Gastrocnemius medialis (tissue), 4 donors: ENCODE results near the gene GTPBP4. TPM values are rescaled to one million over a fixed set of nuclear protein-coding genes. Genes with fewer than 3 reads are reported as not detected.
"Not testable (repeated sequence)": the region's sequence is repeated elsewhere in the genome, so short reads cannot be mapped to it uniquely, and the experiment has no call there.

Experiments
- ATAC-seq, 2 donors: fragments of 150-250 bp; one replicate each; pipeline ENCODE4 v1.9.1; 2016
- DNase-seq, 2 donors: peaks; one replicate each; pipeline ENCODE4 v3.0.0-alpha.2; 2019
- H3K27ac ChIP-seq, 4 donors: fragments of 200-600 bp; sonication (generic); 1 replicate in 1 of 4; 2 replicates in 3 of 4; pipeline ENCODE4 v1.5.1; 2016 to 2018; ENCODE audit warnings: mild to moderate bottlenecking in 2 of 4, moderate library complexity in 1 of 4
- H3K27me3 ChIP-seq, 3 donors: fragments of 200-600 bp; sonication (generic) in 2 of 3; 1 replicate in 1 of 3; 2 replicates in 2 of 3; pipeline versions ENCODE4 v1.5.1 to v1.6.0; 2016 to 2019; ENCODE audit warnings: mild to moderate bottlenecking in 1 of 3, moderate library complexity in 1 of 3
- H3K36me3 ChIP-seq, 2 donors: fragments of 200-600 bp; sonication (generic) in 1 of 2; one replicate each; pipeline ENCODE4 v1.5.1; 2017 to 2018
- H3K4me1 ChIP-seq, 2 donors: fragments of 200-600 bp; sonication (generic) in 1 of 2; one replicate each; pipeline ENCODE4 v1.5.1; 2016 to 2017; ENCODE audit warnings: mild to moderate bottlenecking in 2 of 2
- H3K4me3 ChIP-seq, 4 donors: fragments of 200-600 bp; sonication (generic) in 3 of 4; 1 replicate in 1 of 4; 2 replicates in 3 of 4; pipeline ENCODE4 v1.5.1; 2016 to 2019; ENCODE audit warnings: mild to moderate bottlenecking in 2 of 4
- H3K9me3 ChIP-seq, 3 donors: fragments of 200-600 bp; sonication (generic) in 2 of 3; 1 replicate in 1 of 3; 2 replicates in 2 of 3; pipeline ENCODE4 v1.5.1; 2016 to 2019
- POLR2A ChIP-seq, 2 donors: fragments of 450-650 bp; IDR thresholded peaks; one replicate each; pipeline ENCODE4 v1.6.1; 2017; ENCODE audit warnings: antibody characterized with exemption in 2 of 2, mild to moderate bottlenecking in 2 of 2, moderate library complexity in 2 of 2
- in situ Hi-C, 4 donors: fragments of 200-750 bp; cut with MboI; loops; one replicate each; pipeline versions ENCODE4 v1.15.0 to v1.8.0; 2017; ENCODE audit warnings: low sequenced_read_pairs in 4 of 4
- intact Hi-C: fragments of 100-400 bp; cut with DNase I; formaldehyde crosslinking; loops from one replicate; pipeline ENCODE4 v1.15.1; 2023; ENCODE audit warnings: low total_unique reads
- total RNA-seq, 4 donors: library from RNA; depleted of rRNA; stranded (reverse); fragments of >200 nt; gene quantifications; one replicate each; pipeline versions ENCODE4 v1.1.0 to v1.2.3, GENCODE V29; 2016
- TF ChIP-seq, protein P1 (sequence below), 5 experiments: fragments of 450-650 bp in 3 of 5; fragments of 200-600 bp in 2 of 5; sonication (generic) in 2 of 5; IDR thresholded peaks in 4 of 5; conservative IDR thresholded peaks in 1 of 5; 1 replicate in 4 of 5; 2 replicates in 1 of 5; pipeline ENCODE4 v1.5.1; 2016 to 2019; ENCODE audit warnings: antibody characterized with exemption in 5 of 5, mild to moderate bottlenecking in 3 of 5, moderate library complexity in 3 of 5

The GTPBP4 gene
- total RNA-seq, 4 donors from 2014 or later: 34.7 to 51.5 (median 38.5) TPM

DNA sequence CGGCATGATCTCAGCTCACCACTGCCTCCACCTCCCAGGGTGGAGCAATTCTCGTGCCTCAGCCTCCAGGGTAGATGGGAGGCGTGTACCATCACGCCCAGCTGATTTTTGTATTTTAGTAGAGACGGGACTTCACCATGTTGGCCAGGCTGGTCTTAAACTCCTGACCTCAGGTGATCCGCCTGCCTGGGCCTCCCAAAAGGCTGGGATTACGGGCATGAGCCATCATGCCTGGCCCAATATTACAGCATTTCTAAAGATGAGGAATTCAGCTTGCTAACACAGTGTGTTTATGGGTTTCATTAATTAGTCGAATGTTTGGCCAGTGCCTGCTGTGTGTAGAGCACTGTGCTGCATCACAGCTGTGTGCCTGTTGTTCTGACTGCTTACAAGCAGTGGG lies 71.7 kb downstream of the GTPBP4 start:
- H3K27ac ChIP-seq: peak overlapping the region in 1 of 4 donors; percentile 98
- no peaks in the 10 kb centered on the region for H3K27me3 ChIP-seq
- DNase-seq (no peak), ATAC-seq (no peak)
- peaks cover 40 to 56% of the 10 kb centered on the region in 2 donors for H3K4me1 ChIP-seq
- intact Hi-C loops (no loop called here), in situ Hi-C loops (loop anchor here in 1 of 4 donors (5.0 to 10.0 kb wide), 2 partner anchors 78 to 125 kb away; partner anchors contain the start of gene LARP4B)
- no peaks in the 10 kb centered on the region for H3K9me3 ChIP-seq
- H3K4me3 ChIP-seq: no peak overlapping the region
- no peak for TF ChIP-seq POLR2A (IDR thresholded peaks at IDR 0.05)
- TF ChIP-seq, protein P1, sequence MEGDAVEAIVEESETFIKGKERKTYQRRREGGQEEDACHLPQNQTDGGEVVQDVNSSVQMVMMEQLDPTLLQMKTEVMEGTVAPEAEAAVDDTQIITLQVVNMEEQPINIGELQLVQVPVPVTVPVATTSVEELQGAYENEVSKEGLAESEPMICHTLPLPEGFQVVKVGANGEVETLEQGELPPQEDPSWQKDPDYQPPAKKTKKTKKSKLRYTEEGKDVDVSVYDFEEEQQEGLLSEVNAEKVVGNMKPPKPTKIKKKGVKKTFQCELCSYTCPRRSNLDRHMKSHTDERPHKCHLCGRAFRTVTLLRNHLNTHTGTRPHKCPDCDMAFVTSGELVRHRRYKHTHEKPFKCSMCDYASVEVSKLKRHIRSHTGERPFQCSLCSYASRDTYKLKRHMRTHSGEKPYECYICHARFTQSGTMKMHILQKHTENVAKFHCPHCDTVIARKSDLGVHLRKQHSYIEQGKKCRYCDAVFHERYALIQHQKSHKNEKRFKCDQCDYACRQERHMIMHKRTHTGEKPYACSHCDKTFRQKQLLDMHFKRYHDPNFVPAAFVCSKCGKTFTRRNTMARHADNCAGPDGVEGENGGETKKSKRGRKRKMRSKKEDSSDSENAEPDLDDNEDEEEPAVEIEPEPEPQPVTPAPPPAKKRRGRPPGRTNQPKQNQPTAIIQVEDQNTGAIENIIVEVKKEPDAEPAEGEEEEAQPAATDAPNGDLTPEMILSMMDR (IDR thresholded peaks at IDR 0.05 in 4 of 5, conservative IDR thresholded peaks at IDR 0.05 in 1 of 5): no peak
- H3K36me3 ChIP-seq: no peaks in the 10 kb centered on the region

DNA sequence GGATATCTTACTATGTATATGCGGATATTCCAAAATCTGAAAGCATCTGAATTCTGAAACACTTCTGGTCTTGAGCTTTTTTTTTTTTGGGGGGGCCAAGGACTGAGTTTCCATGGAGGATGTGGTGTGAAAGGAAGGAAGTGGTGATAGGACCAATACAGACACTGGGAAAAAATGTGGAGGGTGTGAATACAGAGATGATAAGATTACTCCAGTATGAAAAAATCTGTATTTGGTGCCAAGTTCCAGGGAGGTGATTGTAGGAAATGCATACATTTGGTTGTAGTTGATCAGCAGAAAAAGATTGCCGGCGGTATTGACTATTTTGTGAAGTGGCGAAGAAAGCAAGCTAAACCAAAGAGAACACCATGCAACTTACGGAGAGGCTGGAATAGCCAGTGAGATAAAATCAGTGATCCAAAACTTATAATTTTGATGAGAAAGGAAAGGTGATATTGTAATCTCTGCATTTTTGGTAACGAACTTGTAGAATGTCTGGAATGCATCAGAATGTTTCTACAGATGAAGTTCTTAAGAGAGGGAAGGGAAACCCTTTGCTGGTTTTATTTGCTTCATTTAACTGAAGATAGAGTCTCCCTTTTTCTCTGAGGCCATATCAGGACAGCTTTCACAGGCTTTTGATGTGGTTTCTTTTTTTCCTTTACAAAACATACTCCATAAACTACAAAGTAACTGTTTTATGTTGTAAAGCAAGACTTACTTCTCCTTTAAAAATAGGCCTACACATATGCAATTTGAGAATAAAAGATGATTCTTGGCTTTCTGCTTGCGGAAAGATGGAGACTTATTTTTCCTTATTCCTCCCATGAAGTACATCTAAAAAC lies 73.9 kb downstream of the GTPBP4 start:
- Histone ChIP-seq H3K27ac (no peak overlapping the region), H3K36me3 (no peaks in the 10 kb centered on the region), H3K4me1 (peaks cover 35 to 49% of the 10 kb centered on the region in 2 donors), H3K27me3 (no peaks in the 10 kb centered on the region), H3K9me3 (no peaks in the 10 kb centered on the region), H3K4me3 (no peak overlapping the region)
- DNase-seq: no peak
- TF ChIP-seq, protein P1 (IDR thresholded peaks at IDR 0.05 in 4 of 5, conservative IDR thresholded peaks at IDR 0.05 in 1 of 5): no peak
- no peak for TF ChIP-seq POLR2A (IDR thresholded peaks at IDR 0.05)
- intact Hi-C loops (no loop called here), in situ Hi-C loops (loop anchor here in 1 of 4 donors (5.0 kb wide), 1 partner anchor 80 kb away; no protein-coding TSS in a partner anchor)
- ATAC-seq: no peak

DNA sequence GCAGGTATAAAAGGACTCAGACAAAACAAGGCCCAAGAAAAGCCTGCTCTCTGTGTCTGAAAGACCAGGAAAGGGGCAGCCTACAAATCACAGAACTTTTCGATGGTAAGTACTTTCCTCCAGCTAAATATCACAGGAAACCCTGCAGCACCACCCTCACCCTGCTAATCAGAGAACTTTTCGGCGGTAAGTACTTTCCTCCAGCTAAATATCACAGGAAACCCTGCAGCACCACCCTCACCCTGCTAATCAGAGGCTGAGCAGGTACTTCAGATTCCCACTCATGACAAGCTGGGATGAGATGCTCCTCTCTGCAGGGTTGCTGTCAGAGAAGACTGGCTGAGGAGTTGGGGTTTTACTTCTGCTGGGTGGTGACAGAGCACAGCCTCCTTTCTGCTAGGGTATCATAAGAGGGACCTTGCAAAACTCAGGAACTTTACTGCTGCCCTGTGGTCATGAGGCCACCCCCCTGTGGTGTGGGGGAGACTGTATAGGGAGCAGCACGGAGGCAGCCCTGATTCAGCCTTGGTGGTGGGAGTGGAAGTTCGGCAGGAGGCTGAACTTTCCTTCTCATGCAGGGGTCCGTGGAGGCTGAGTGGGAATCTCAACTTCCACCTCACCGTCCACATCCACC lies 75.1 kb downstream of the GTPBP4 start:
- H3K9me3 ChIP-seq: no peaks in the 10 kb centered on the region
- in situ Hi-C loops: loop anchor here in 1 of 4 donors (5.0 kb wide), 1 partner anchor 81 kb away; no protein-coding TSS in a partner anchor
- intact Hi-C loops: no loop called here
- TF ChIP-seq POLR2A (IDR thresholded peaks at IDR 0.05): no peak
- TF ChIP-seq, protein P1 (IDR thresholded peaks at IDR 0.05 in 4 of 5, conservative IDR thresholded peaks at IDR 0.05 in 1 of 5): no peak
- H3K27me3 ChIP-seq: no peaks in the 10 kb centered on the region
- DNase-seq: no peak
- H3K27ac ChIP-seq: no peak overlapping the region
- peaks cover 25 to 37% of the 10 kb centered on the region in 2 donors for H3K4me1 ChIP-seq
- H3K36me3 ChIP-seq: no peaks in the 10 kb centered on the region
- no peak for ATAC-seq
- no peak overlapping the region for H3K4me3 ChIP-seq

DNA sequence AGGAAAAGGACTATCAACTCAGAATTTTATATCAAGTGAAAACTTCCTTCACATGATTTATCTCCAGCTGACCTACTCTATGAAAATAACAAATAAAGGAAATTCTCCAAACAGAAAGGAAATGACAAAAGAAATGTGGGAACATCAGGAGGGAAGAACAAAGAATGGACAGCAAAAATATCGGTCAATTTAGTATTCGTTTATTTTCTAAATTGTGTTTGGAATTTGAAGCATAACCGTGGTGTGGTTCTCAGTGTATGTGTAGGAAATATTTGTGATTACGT lies 76.7 kb downstream of the GTPBP4 start:
- Histone ChIP-seq H3K36me3 (no peaks in the 10 kb centered on the region), H3K4me3 (no peak overlapping the region), H3K27ac (peak overlapping the region in 1 of 4 donors; percentile 33), H3K9me3 (no peaks in the 10 kb centered on the region), H3K4me1 (peaks cover 14 to 24% of the 10 kb centered on the region in 2 donors), H3K27me3 (no peaks in the 10 kb centered on the region)
- intact Hi-C loops: no loop called here
- no peak for DNase-seq
- no peak for TF ChIP-seq POLR2A (IDR thresholded peaks at IDR 0.05)
- TF ChIP-seq, protein P1 (IDR thresholded peaks at IDR 0.05 in 4 of 5, conservative IDR thresholded peaks at IDR 0.05 in 1 of 5): no peak
- no peak for ATAC-seq
- in situ Hi-C loops: loop anchor here in 1 of 4 donors (5.0 kb wide), 1 partner anchor 83 kb away; no protein-coding TSS in a partner anchor

DNA sequence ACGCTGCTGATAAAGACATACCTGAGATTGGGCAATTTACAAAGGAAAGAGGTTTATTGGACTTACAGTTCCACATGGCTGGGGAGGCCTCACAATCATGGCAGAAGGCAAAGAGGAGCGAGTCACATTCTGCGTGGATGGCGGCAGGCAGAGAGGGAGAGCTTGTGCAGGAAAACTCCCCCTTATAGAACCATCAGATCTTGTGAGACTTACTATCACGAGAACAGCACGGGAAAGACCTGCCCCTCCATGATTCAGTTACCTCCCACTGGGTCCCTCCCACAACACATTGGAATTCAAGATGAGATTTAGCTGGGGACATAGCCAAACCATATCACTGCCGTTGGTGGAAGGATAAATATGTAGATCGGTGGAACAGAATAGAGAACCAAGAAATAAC lies 78.5 kb downstream of the GTPBP4 start:
- H3K4me3 ChIP-seq, H3K27ac ChIP-seq, intact Hi-C loops, H3K27me3 ChIP-seq, H3K9me3 ChIP-seq, H3K36me3 ChIP-seq, ATAC-seq, DNase-seq, in situ Hi-C loops: not testable (repeated sequence)
- H3K4me1 ChIP-seq: peaks cover 5 to 13% of the 10 kb centered on the region in 2 donors
